Fibroblast of pulmonary artery (primary cell): Measurements from ENCODE around the gene NCAPH2.

Experiments
- DNase-seq: peaks from one replicate; pipeline ENCODE4 v3.0.0-alpha.2; 2010; ENCODE audit warnings: low read depth
- H3K4me3 ChIP-seq: replicated peaks from 2 replicates; pipeline ENCODE4 v1.5.1; 2011; ENCODE audit warnings: low read depth, mild to moderate bottlenecking, control low read depth, low read length, moderate library complexity
- TF ChIP-seq, protein P1 (sequence below): IDR thresholded peaks from 2 replicates; pipeline ENCODE4 v1.5.1; 2011; ENCODE audit warnings: mild to moderate bottlenecking, control low read depth, low read length, inconsistent platforms; ENCODE audit errors: missing control alignments

NCAPH2 gene

GRCh38 chr22:50507991-50508884, at the start of gene NCAPH2:
TSS of gene NCAPH2 (plus strand) at chr22:50508224. CDS start at chr22:50508338, 114 bp downstream.
- peak; percentile 98 for DNase-seq
- peak within 1 kb of the TSS; percentile 96 for H3K4me3 ChIP-seq
- TF ChIP-seq, protein P1, sequence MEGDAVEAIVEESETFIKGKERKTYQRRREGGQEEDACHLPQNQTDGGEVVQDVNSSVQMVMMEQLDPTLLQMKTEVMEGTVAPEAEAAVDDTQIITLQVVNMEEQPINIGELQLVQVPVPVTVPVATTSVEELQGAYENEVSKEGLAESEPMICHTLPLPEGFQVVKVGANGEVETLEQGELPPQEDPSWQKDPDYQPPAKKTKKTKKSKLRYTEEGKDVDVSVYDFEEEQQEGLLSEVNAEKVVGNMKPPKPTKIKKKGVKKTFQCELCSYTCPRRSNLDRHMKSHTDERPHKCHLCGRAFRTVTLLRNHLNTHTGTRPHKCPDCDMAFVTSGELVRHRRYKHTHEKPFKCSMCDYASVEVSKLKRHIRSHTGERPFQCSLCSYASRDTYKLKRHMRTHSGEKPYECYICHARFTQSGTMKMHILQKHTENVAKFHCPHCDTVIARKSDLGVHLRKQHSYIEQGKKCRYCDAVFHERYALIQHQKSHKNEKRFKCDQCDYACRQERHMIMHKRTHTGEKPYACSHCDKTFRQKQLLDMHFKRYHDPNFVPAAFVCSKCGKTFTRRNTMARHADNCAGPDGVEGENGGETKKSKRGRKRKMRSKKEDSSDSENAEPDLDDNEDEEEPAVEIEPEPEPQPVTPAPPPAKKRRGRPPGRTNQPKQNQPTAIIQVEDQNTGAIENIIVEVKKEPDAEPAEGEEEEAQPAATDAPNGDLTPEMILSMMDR = no peak

DNA sequence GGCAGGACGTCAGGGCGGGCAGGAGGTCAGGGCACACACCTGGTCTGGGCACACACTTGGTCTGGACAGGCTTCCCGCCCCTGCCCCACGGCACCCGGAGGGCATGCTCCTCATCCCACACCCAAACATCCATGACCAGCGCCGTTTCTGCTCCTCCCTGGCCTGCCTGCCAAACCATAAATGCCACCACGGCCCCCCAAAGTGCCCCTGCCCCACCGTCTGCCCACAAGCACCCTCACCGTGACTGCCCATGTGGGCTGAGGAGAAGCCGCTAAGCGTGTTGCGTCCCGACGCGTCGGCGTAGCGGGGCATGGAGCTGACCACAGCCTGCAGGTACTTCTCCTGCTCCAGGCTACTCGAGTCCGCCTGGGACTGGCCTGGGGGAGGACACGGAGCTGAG, 49.0 kb upstream of the NCAPH2 start:
- no peak overlapping the region for H3K4me3 ChIP-seq
- TF ChIP-seq, protein P1 = no peak
- no peak for DNase-seq

DNA sequence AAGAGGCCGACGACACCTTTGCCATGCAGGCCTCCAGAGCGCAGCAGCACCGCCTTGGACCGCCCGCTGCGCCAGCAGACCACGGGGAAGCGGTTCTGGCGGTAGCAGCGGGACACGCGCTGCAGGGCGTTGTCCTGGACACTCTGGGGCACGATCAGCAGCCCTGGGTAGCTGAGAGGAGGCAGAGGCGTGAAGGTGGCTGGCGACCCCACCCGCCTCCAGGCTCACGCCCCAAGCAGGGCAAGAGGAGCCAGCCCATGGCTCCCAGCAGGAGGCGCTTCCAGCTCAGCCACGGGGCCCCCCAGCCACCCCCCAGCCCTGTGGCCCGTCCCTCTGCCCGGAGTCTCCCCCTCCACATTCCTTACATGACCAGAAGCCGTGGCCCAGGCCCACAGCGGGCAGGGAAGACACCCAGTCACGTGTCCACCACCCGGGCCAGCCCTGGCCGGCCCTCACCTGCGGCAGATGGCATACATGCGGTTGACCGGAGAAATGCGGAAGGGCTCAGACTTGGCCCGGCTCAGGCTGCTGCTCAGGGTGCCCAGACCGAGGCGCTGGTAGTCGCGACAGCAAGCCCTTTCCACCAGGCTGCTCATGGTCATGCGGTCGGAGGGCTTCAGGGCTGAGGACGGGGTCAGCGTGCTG, 48.4 kb upstream of the NCAPH2 start:
- DNase-seq = no peak

DNA sequence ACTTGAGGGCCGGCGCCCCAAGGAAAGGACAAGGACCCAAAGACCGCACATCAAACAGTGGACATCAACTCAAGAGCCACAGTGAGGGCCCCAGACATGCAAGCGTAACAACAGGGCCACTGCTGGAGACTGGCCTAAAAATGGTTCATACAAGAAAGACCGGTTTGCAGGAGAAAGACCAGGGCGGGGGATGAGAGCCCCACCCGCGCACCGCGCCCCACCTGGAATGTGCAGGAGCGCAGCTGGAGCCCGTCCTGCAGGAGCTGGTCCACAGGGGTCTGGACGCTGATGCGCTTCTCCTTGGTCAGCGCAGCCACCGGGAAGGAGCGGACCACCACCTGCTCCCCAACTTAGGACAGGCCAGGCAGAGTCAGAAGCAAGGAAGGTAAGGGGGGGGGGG, 47.1 kb upstream of the NCAPH2 start:
- H3K4me3 ChIP-seq = no peak overlapping the region
- no peak for DNase-seq
- TF ChIP-seq, protein P1 = no peak

More for the DNA sequence above, 48.4 kb upstream of the NCAPH2 start:
- TF ChIP-seq, protein P1 = no peak
- no peak overlapping the region for H3K4me3 ChIP-seq

DNA sequence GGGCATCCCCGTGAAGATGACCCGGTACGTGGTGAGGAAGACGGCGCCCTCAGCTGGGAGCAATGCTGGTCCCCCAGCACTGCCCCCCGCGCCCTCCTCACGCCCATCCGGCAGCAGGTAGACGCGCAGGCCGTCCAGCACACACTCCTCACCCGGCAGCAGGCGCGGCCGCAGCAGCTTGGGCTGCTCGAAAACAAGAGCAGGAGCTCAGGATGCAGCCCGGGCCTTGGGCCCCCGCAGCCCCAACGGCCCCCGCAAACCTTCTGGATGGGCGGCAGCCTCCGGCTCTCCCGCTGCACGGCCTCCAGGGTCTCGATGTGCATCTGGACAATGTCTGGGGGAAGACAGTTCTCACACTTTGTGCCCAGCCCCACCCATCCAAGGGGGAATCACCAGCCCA, 46.5 kb upstream of the NCAPH2 start:
- no peak overlapping the region for H3K4me3 ChIP-seq
- TF ChIP-seq, protein P1 = no peak
- DNase-seq = no peak

DNA sequence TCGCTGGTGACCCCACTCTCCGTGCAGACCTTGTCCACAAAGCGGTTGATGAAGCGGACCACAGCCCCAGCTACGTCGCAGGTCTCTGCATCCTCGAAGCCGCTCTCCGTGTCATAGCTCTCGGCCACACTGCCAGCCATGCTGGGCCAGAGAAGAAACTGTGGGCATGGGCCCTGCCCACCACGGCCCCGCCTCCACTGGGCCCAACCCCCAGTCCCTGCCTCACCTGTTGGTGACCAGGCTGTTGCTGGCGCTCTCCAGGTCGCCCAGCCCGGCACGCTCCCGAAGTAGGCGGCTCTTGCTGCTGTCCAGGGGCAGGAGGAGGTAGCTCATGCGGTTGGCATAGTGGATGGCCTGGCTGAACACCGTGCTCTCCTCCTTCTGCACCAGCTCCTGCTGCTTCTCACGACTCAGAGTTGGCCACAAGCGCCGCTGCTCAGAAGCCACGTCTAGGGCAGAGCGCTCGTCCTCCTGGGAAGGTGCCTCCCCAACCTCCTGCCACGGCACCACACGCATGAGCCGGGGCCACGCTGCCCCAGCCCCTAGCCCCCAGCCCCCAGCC, 46.0 kb upstream of the NCAPH2 start:
- DNase-seq = no peak
- no peak overlapping the region for H3K4me3 ChIP-seq
- TF ChIP-seq, protein P1 = no peak
